ENCODE results near the gene PRSS3.
"Not testable (repeated sequence)": the region's sequence is repeated elsewhere in the genome, so short reads cannot be mapped to it uniquely, and the experiment has no call there.

PRSS3 gene

DNA sequence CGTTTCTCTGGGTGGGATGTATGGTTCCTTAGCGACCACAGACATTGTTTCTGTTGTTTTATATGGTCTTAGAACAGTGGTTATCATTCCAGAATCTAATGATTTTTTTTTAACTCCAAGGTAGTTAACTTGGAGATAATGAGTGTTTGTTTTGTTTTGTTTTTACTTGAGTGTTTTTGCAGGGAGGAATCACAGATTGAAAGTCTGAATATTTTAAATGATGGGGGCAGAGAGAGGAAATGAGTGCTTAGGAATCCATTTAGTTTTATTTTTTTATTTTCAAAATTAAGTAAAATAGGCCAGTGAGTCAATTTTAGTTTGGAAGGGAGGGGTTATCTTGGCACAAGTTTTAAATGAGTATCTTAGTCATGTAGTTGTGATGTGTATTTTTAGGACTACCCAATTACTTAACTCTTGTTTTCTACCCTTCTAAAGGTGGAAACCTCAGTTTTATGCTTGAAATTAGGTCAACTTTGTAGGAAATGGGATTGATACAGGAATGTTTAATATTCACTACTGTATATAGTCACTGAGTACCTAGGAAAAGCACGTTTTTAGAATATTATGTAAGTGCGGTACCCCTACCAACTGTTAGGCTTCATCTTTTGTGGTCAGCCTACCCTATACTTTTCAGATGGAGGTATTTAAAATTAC lies 23.6 kb downstream of the PRSS3 start:
- FAIRE-seq, result no peak

DNA sequence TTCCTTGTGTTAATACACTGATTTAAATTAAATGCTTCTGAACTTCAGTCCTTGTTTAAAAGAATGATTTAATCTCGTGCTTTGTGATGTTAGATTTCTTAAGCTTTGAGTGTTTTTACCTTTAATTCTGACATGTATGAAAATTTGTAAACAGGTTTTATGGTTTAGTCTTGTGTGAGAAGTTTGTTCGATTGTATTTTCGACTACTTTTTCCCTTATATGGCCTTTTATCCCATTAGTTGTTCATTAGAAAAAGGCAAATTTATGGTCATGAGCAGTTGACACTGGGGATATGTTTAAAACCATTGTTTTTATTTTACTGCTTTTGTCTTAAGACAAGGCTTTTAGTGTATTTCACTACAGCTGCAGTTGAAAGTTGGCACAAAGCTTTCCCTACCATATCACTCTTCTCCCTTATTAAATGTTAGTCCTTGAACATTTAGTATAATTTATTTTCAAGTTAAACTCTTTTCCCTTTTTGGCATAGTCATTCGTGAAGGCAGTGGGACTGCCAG lies 24.9 kb downstream of the PRSS3 start:
- FAIRE-seq, result no peak

DNA sequence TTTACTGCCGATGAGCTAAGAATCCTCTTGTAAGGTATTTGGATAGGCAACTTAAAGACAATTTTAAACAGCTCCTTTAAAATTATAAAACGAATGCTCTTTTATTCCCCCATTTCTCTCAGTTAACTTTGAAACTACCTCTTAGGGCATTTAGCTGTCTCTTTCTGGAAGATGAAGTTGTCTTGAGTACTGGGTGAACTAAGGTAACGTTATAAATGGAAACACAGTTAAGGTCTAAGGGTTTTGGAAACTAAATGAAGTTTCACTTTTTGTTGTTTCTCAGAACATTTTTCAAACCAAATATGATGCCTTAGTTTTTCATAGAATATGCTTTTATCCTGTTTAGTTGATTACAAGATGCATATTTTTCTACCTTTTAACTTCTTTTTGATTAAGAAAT lies 28.4 kb downstream of the PRSS3 start:
- FAIRE-seq, result no peak

DNA sequence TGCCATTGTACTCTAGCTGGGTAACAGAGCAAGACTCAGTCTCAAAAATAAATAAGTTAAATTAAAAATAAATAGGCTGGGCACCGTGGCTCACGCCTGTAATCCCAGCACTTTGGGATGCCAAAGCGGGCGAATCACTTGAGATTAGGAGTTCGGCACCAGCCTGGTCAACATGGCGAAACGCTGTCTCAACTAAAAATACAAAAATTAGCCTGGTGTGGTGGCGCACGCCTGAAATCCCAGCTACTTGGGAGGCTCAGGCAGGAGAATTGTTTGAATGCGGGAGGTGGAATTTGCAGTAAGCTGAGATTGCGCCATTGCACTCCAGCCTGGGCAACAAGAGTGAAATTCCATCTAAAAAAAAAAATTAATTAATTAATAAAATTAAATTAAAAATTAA lies 31.9 kb downstream of the PRSS3 start:
- not testable (repeated sequence) for FAIRE-seq

DNA sequence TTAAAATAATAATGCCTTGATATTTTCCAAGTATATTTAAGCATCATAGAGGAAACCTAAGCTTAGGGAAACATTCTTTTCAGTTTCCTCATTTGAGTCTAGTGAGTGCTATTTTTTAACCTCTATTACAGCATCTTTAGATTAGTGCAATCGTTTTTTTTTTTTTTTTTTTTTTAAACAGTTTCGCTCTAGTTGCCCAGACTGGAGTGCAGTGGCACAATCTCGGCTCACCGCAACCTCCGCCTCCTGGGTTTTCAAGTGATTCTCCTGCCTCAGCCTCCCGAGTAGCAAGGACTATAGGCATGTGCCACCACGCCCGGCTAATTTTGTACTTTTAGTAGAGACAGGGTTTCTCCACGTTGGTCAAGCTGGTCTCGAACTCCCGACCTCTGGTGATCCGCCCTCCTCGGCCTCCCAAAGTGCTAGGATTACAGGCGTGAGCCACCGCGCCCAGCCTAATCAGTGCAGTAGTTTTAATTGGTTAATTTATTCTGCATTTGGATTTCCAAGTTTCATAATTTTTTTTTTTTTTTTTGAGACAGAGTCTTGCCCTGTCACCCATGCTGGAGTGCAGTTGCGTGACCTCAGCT lies 34.4 kb downstream of the PRSS3 start:
- not testable (repeated sequence) for FAIRE-seq

DNA sequence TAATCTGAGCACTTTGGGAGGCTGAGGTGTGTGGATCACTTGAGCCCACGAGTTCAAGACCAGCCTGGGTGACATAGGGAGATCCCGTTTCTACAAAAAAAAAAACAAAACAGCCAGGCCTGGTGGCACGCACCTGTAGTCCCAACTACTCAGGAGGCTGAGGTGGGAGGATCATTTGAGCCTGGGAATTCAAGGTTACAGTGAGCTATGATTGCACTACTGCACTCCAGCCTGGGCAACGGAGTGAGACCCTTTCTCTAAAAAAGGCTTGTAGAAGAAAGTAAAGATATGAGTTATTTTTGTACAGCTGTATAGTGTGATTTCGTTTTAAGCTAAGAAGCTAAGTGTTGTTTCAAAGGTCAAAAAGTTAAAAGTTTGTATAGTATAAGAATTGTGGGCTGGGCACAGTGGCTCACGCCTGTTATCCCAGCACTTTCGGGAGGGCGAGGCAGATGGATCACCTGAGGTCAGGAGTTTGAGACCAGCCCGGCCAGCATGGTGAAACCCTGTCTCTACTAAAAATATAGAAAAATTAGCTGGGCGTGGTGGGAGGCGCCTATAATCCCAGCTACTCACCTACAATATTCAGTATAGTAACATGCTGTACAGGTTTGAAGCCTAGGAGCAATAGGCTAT lies 40.4 kb downstream of the PRSS3 start:
- no peak for FAIRE-seq

DNA sequence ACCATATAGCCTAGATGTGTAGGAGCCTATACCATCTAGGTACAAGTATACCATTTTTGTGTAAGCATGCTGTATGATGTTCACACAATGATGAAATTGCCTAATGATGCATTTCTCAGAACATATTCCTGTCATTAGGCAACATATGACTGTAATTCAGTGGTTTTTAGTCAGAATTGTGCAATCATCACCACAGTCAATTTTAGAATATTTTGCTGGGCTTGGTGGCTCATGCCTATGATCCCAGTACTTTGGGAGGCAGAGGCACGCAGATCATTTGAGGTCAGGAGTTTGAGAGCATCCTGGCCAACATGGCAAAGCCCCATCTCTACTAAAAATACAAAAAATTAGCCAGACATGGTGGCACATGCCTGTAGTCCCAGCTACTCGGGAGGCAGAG lies 40.9 kb downstream of the PRSS3 start:
- FAIRE-seq, result not testable (repeated sequence)

DNA sequence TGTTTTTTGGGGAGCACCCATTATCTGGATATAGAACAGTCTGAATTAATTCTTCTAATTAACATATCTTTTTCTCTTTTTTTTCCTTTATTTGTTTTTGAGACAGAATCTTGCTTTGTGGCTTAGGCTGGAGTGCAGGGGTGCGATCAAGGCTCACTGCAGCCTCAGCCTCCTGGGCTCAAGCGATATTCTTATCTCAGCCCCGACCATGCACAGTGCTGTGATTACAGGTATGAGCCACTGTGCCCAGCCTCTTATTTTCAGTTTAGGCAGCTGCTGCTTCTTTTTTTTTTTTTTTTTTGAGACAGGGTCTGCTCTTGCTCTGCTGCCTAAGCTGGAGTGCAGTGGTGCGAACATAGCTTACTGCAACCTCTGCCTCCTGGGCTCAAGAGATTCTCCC lies 41.8 kb downstream of the PRSS3 start:
- no peak for FAIRE-seq

DNA sequence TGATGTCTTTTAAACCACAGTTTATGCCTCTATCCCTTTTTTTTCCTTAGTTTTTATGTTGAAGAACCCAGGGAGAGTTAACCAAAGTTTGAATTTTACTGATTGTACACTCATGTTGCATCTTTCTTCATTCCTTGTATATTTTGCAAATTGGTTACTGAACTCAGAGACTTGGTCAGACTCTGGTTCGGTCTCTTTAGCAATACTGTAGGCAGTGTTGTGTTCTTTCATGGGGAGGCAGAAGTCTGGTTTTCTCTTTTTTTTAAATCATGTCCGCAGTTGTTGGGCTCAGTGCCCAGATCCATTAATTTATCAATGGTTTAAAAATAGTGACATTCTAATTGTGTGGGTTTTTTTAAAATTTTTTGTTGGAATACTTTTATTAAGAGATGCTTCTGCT lies 45.0 kb downstream of the PRSS3 start:
- FAIRE-seq, result no peak

DNA sequence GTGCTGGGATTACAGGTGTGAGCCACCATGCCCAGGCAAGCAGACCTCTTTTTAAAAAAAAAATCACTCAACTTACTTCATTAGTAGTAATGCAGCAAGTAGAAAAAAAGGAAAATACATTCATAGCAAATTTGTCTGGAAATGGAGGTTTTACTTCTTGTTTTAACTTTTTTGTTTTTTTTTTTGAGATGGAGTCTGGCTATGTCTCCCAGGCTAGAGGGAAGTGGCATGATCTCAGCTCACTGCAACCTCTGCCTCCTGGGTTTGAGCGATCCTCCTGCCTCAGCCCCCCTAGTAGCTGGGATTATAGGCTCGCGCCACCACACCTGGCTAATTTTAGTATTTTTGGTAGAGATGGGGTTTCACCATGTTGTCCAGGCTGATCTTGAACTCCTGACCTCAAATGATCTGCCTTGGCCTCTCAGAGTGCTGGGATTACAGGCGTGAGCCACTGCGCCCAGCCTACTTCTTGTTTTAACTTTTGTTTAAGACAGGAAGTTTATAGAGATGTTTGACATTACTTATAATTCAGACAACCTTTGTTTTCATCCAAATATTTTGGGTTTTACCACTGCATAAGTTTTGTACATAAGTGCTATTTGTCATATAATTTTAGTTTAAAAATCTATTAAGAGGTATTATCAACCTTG lies 48.1 kb downstream of the PRSS3 start:
- FAIRE-seq, result no peak

DNA sequence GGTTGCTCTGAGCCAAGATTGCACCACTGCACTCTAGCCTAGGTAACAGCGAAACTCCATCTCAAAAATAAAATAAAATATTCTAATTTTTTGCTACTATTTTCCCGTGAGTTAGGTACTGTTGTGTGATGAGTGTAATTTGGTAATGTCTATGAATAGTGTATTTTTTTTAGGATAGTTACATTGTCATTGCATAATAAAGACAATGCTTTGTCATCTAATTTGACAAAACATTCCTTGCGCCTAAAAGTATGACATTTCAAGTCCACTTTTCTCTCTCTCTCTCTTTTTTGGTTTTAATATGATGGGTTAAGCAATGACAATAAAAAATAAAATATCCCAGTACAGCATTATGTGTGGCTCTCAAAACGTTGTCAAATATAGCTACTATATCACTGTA lies 50.9 kb downstream of the PRSS3 start:
- FAIRE-seq, result no peak

DNA sequence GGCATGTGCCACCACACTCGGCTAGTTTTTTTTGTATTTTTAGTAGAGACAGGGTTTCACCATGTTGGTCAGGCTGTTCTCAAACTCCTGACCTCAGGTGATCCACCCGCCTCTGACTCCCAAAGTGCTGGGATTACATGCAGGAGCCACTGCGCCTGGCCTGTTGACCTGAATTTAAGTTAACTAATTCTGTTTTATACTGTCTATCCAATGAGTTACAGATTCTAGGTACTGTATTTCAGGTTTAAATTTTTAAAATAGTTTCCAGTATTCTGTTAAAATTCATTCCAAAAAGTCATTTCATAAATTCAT lies 52.5 kb downstream of the PRSS3 start:
- FAIRE-seq, result not testable (repeated sequence)

All from islet of Langerhans (tissue), 1 donor.